Epithelial cell of proximal tubule (primary cell): Measurements from ENCODE around the gene TMEM95. TPM values are rescaled to one million over a fixed set of nuclear protein-coding genes. Genes with fewer than 3 reads are reported as not detected.

Experiments used
- DNase-seq: peaks from one replicate; pipeline ENCODE4 v3.0.0-alpha.2; 2011; ENCODE audit warnings: low read depth
- H3K4me3 ChIP-seq: 2 replicates; pipeline ENCODE4 v1.5.1; 2011; ENCODE audit warnings: low read depth, mild to moderate bottlenecking, low read length
- total RNA-seq: library from RNA; depleted of rRNA; stranded (reverse); fragments of >200 nt; gene quantifications from 2 replicates; pipeline ENCODE4 v1.2.3, GENCODE V29; 2015
- TF ChIP-seq, protein P1 (sequence below): conservative IDR thresholded peaks from 2 replicates; pipeline ENCODE4 v1.5.1; 2012; ENCODE audit warnings: low read depth, mild to moderate bottlenecking, low read length

The TMEM95 gene
- total RNA-seq, 1 donor from 2014 or later: not detected

DNA sequence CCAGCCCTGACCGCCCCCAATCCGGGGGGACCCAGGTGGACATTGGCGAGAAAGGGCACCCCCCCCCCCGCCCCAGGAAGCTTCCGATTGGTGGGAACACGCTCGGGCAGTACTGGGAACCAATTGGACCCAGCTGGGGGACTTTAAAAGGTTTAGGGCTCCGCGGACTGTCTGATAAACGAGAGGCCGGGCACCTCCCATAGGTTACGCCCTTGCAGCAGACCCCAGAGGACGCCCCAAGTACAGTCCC lies 48.7 kb downstream of the TMEM95 start:
- TF ChIP-seq, protein P1, sequence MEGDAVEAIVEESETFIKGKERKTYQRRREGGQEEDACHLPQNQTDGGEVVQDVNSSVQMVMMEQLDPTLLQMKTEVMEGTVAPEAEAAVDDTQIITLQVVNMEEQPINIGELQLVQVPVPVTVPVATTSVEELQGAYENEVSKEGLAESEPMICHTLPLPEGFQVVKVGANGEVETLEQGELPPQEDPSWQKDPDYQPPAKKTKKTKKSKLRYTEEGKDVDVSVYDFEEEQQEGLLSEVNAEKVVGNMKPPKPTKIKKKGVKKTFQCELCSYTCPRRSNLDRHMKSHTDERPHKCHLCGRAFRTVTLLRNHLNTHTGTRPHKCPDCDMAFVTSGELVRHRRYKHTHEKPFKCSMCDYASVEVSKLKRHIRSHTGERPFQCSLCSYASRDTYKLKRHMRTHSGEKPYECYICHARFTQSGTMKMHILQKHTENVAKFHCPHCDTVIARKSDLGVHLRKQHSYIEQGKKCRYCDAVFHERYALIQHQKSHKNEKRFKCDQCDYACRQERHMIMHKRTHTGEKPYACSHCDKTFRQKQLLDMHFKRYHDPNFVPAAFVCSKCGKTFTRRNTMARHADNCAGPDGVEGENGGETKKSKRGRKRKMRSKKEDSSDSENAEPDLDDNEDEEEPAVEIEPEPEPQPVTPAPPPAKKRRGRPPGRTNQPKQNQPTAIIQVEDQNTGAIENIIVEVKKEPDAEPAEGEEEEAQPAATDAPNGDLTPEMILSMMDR: no peak
- DNase-seq: no peak
- H3K4me3 ChIP-seq: peak overlapping the region; percentile 71

DNA sequence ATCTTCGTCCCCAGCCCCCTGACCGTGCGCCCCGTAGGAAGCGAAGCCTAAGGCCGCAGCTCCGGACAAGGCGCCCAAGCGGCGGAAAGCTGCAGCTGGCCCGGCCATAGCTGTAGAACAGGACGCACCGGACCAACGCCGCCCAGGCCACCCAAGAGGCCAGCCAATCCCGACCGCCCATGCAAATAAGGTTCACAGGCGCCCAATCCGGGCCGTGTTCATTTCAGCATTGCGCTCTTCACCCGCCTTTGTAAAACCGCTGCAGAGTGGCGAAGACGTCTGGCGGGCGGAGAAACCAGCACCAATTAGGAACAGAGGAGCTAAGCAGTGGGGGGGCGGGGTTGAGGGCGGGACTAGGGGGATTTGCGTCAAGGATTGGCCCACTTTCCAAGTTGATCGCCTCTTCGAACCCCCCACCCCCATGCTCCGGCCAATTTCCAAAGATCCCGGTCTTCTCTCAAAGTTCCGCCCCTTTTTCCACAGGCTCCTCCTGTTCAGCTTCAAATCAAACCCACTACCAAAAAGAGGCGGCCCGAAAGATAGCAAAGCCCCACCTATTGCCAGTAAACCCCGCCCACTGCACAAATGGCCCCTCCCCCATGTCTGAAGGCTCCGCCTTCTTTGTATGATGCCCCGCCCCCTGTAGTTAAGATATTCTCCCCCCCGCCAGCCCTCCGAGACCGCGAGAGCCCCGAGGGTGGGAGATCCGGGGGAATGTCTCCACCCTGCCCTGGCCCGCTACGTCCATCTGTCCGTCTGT lies 49.2 kb downstream of the TMEM95 start, which contains the start of gene TMEM256:
TSS of gene TMEM256 (minus strand) at position 121 of the 760 bp plus-strand sequence. CDS start at position 108, 13 bp downstream.
- DNase-seq: peak; percentile 95
- TF ChIP-seq, protein P1: no peak
- peak within 1 kb of the TSS; percentile 71 for H3K4me3 ChIP-seq

DNA sequence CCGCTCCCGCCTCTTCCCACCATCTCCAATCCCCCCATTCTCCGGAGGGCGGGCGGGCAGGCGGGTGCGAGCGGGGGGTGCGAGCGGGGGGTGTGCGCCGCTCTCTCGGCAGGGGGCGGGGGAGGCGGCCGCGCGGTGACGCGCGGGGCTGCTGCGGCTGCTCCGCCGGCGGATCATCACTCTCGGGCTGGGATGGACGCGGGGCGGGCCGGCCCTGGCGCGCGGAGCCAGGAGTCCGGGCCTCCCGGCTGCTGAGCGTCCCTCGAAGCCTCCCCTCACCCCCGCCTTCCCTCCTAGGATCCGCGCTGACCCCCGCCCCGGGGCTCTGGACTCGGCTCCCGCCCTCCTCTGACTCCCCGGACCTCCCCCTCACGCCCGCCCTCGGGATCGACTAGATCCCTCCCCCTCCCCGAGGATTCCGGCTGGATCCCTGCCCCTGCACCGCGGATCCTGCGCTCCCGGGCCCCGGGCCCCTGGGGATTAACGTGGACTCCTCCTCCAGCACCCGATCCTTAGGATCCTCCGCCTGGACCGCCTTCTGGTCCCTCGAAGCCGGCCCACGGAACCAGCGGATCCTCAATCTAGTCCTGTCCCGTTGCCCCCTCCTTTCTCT lies 49.9 kb downstream of the TMEM95 start:
- H3K4me3 ChIP-seq: peak overlapping the region; percentile 71
- no peak for DNase-seq
- TF ChIP-seq, protein P1: no peak

DNA sequence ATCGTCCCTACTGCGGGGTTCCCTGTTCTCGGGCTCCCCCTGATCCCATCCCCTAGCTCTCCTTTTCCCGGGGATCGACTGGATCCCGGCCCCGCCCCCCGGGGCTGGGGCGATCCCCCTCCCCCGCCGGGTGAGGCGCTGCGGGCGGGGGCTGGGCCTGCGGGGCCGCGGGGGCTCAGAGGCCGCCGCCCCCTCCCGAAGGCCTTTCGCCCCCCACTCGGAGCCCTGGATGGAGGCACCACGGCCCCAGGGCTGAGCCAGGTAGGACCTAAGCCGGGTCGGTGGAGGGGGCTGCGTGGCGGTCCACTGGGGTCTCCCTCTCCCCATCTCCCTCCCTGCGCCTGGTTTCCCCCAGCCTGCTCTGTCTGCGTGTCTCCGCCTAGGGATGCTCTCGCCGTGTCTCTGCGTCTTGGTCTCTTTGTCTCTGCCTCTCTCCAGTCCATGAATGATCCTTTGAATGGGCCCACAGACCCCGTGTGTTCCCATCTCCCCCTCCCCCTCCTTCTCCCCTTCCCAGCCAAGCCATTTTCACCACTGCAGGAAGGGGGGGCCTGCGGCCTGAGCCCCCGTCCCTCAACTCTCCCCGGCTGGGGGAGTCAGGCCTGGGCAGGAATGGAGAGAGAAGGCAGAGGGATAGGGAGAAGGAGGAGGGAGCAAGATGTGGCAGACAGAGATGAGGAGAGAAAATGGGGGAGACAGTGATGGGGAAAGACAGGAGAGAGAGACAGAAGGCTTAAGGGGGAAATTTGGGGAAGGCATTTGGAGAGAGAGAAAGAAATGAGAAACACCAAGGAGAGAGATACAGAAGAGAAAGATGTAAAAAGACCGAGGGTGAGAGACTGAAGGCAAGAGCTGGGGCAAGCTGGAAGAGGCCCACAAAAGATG lies 50.6 kb downstream of the TMEM95 start:
- no peak for DNase-seq

DNA sequence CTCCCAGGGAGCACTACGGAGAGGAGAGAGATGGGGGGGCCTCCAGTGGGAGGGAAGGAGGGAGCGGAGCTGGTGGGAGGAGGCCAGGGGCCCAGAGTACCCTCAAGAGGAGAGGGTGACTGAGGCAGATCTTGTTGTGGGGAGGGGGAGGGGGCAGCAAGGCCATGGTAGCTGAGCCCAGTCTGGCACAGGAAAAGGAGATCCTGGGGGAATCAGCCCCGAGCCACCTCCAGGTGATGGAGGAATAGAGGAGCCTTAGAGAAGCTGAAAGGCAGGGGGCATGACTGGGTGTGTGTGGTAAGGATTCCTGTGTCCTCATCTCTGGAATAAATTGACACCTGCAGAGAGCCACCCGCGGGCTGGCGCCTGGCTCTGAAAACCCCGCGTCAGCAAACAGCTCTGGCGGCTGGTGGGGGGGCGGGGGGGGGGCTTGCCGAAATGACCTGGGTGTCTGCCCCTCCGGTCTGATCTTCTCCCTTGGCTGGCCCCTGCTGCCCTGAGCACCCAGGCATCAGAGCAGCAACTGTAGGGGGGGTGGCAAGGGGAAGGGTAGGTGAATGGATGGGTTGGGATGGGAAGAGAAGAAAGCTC lies 51.4 kb downstream of the TMEM95 start:
- TF ChIP-seq, protein P1: no peak
- H3K4me3 ChIP-seq: no peak overlapping the region
- DNase-seq: no peak

More for the DNA sequence above, 50.6 kb downstream of the TMEM95 start:
- H3K4me3 ChIP-seq: peak overlapping the region; percentile 71
- TF ChIP-seq, protein P1: no peak

Other genes starting within 250 kb of the TMEM95 start
- gene ASGR2, start 240.3 kb upstream of the TMEM95 start, total RNA-seq: not detected in 2 replicates
- gene ASGR1, start 175.8 kb upstream of the TMEM95 start, total RNA-seq: 0.72 and 5.1 TPM in 2 replicates
- 2.6 and 7.8 TPM in 2 replicates for gene DLG4, start 135.3 kb upstream of the TMEM95 start, total RNA-seq
- 320 and 573 TPM in 2 replicates for gene ACADVL, start 135.2 kb upstream of the TMEM95 start, total RNA-seq
- gene DVL2, start 120.6 kb upstream of the TMEM95 start, total RNA-seq: 46.5 and 68.0 TPM in 2 replicates
- 27.1 and 42.8 TPM in 2 replicates for gene PHF23, start 115.7 kb upstream of the TMEM95 start, total RNA-seq
- 298 and 570 TPM in 2 replicates for gene GABARAP, start 112.7 kb upstream of the TMEM95 start, total RNA-seq
- 36.4 and 58.5 TPM in 2 replicates for gene CTDNEP1, start 103.4 kb upstream of the TMEM95 start, total RNA-seq
- 37.0 and 54.8 TPM in 2 replicates for gene ELP5, start 102.9 kb upstream of the TMEM95 start, total RNA-seq
- gene CLDN7, start 92.7 kb upstream of the TMEM95 start, total RNA-seq: 105 and 200 TPM in 2 replicates
- gene SLC2A4, start 73.4 kb upstream of the TMEM95 start, total RNA-seq: 0.23 and 0.36 TPM in 2 replicates
- 0.14 and 0.35 TPM in 2 replicates for gene YBX2, start 60.5 kb upstream of the TMEM95 start, total RNA-seq
- 353 and 817 TPM in 2 replicates for gene EIF5A, start 47.5 kb upstream of the TMEM95 start, total RNA-seq
- 91.5 and 104 TPM in 2 replicates for gene GPS2, start 39.8 kb upstream of the TMEM95 start, total RNA-seq
- gene NEURL4, start 25.8 kb upstream of the TMEM95 start, total RNA-seq: 13.4 and 19.3 TPM in 2 replicates
- gene ACAP1, start 18.6 kb upstream of the TMEM95 start, total RNA-seq: 0.81 and 1.4 TPM in 2 replicates
- 9.8 and 12.3 TPM in 2 replicates for gene KCTD11, start 3.0 kb upstream of the TMEM95 start, total RNA-seq
- 5.4 and 7.3 TPM in 2 replicates for gene TNK1, start 25.9 kb downstream of the TMEM95 start, total RNA-seq
- gene PLSCR3, start 39.4 kb downstream of the TMEM95 start, total RNA-seq: 33.0 and 59.0 TPM in 2 replicates
- gene TMEM256, start 48.9 kb downstream of the TMEM95 start, total RNA-seq: 134 and 163 TPM in 2 replicates
- gene NLGN2, start 52.7 kb downstream of the TMEM95 start, total RNA-seq: 2.5 and 10.3 TPM in 2 replicates
- not detected in 2 replicates for gene SPEM1, start 65.2 kb downstream of the TMEM95 start, total RNA-seq
- not detected in 2 replicates for gene SPEM2, start 70.5 kb downstream of the TMEM95 start, total RNA-seq
- gene SPEM3, start 73.7 kb downstream of the TMEM95 start, total RNA-seq: not detected in 2 replicates
- 24.6 and 25.0 TPM in 2 replicates for gene TMEM102, start 80.3 kb downstream of the TMEM95 start, total RNA-seq
- gene FGF11, start 84.4 kb downstream of the TMEM95 start, total RNA-seq: 0.51 and 11.5 TPM in 2 replicates
- 21.3 and 30.7 TPM in 2 replicates for gene CHRNB1, start 89.9 kb downstream of the TMEM95 start, total RNA-seq
- 17.9 and 24.6 TPM in 2 replicates for gene ZBTB4, start 124.5 kb downstream of the TMEM95 start, total RNA-seq
- not detected in 2 replicates for gene SLC35G6, start 126.3 kb downstream of the TMEM95 start, total RNA-seq
- 30.3 and 30.5 TPM in 2 replicates for gene POLR2A, start 129.2 kb downstream of the TMEM95 start, total RNA-seq
- 25.2 and 31.8 TPM in 2 replicates for gene TNFSF12, start 193.9 kb downstream of the TMEM95 start, total RNA-seq
- gene TNFSF13, start 203.6 kb downstream of the TMEM95 start, total RNA-seq: 5.2 and 6.4 TPM in 2 replicates
- 62.9 and 113 TPM in 2 replicates for gene SENP3, start 206.8 kb downstream of the TMEM95 start, total RNA-seq
- 10.7 and 16.7 TPM in 2 replicates for gene CD68, start 224.5 kb downstream of the TMEM95 start, total RNA-seq
- gene MPDU1, start 228.7 kb downstream of the TMEM95 start, total RNA-seq: 236 and 272 TPM in 2 replicates
- 18.7 and 19.0 TPM in 2 replicates for gene SOX15, start 234.9 kb downstream of the TMEM95 start, total RNA-seq